KOPT-K1 (cell line): ENCODE data around the gene HS6ST1.

Experiments
- H3K27ac ChIP-seq: fragments of 200-600 bp; sonication (generic); 2 replicates; pipeline ENCODE4 v1.5.1; 2016; ENCODE audit warnings: antibody characterized with exemption, mild to moderate bottlenecking, low read depth, low read length; ENCODE audit not compliant: poor library complexity, severe bottlenecking
- H3K36me3 ChIP-seq: fragments of 200-600 bp; sonication (generic); 2 replicates; pipeline ENCODE4 v1.5.1; 2017; ENCODE audit warnings: antibody characterized with exemption, mild to moderate bottlenecking, low read length, moderate library complexity; ENCODE audit not compliant: insufficient read depth
- H3K9me3 ChIP-seq: fragments of 200-600 bp; sonication (generic); 2 replicates; pipeline ENCODE4 v1.5.1; 2017; ENCODE audit warnings: antibody characterized with exemption, low read length, mild to moderate bottlenecking; ENCODE audit not compliant: insufficient read depth, poor library complexity, severe bottlenecking

HS6ST1 gene

GRCh38 chr2:128303095-128303791 lies 15.4 kb downstream of the HS6ST1 start:
- no peak overlapping the region for H3K27ac ChIP-seq
- peaks cover 100% of the 10 kb centered on the region for H3K36me3 ChIP-seq
- no peaks in the 10 kb centered on the region for H3K9me3 ChIP-seq

DNA sequence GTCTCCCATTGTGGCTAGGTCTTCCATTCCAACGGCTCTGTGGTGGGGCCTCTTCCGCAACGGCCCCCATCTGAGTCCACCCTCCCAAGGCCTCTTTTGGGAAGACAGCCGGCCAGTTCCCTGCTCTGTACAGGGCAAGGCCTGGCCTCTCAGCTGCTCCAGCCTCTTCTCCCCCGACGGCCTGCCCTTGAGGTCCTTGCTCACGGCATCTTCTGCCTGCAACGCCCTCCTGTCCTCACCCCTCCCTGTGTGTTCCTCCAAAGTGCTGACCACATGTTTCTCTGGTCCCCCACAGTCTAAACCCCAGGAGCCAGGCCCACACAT lies 16.0 kb downstream of the HS6ST1 start:
- no peak overlapping the region for H3K27ac ChIP-seq
- peaks cover 100% of the 10 kb centered on the region for H3K36me3 ChIP-seq
- no peaks in the 10 kb centered on the region for H3K9me3 ChIP-seq

DNA sequence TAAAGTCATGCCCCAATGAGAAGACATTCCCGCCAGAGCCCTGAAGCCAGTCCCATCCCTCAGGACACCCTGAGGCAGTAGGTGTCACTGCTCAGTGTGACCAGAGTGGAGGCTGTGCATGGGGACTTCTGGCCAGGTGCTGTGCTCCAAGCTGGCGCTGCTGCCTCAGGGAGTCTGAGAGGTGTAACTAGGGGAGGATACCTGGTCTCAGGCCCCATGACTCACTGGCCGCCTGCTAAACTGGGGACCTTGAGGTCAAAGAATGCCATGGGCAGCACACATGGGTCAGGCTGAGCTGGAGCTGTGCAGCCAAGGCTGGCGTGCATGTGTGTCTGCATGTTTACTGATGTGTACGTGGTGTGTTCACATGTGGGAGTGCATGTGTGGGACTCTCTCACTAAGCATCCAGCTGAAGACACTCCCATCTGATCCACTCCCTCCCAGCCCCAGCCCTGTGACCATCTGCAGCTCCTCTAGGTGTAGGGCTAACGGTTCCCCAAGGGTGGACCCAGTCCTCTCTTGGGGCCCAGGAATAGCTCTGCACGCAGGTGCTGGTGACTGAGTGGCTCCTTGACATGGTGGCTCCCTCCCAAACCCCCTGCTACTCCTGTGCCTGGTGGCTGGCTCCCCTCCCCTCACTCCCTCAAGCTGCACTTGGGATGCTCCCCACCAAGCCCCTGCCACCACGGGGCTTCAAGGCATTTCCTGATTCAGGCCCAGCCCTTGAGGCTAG lies 16.5 kb downstream of the HS6ST1 start:
- H3K27ac ChIP-seq, result no peak overlapping the region
- H3K36me3 ChIP-seq, result peaks cover 100% of the 10 kb centered on the region

GRCh38 chr2:128301501-128301966 lies 17.1 kb downstream of the HS6ST1 start:
- Histone ChIP-seq H3K36me3 (peaks cover 100% of the 10 kb centered on the region), H3K27ac (no peak overlapping the region), H3K9me3 (no peaks in the 10 kb centered on the region)

More for the DNA sequence above, 16.5 kb downstream of the HS6ST1 start:
- H3K9me3 ChIP-seq, result no peaks in the 10 kb centered on the region

- Histone ChIP-seq H3K27ac (no peak overlapping the region), H3K9me3 (no peaks in the 10 kb centered on the region), H3K36me3 (peaks cover 100% of the 10 kb centered on the region)
Observed at GRCh38 chr2:128301021-128301420, 17.6 kb downstream of the HS6ST1 start.

DNA sequence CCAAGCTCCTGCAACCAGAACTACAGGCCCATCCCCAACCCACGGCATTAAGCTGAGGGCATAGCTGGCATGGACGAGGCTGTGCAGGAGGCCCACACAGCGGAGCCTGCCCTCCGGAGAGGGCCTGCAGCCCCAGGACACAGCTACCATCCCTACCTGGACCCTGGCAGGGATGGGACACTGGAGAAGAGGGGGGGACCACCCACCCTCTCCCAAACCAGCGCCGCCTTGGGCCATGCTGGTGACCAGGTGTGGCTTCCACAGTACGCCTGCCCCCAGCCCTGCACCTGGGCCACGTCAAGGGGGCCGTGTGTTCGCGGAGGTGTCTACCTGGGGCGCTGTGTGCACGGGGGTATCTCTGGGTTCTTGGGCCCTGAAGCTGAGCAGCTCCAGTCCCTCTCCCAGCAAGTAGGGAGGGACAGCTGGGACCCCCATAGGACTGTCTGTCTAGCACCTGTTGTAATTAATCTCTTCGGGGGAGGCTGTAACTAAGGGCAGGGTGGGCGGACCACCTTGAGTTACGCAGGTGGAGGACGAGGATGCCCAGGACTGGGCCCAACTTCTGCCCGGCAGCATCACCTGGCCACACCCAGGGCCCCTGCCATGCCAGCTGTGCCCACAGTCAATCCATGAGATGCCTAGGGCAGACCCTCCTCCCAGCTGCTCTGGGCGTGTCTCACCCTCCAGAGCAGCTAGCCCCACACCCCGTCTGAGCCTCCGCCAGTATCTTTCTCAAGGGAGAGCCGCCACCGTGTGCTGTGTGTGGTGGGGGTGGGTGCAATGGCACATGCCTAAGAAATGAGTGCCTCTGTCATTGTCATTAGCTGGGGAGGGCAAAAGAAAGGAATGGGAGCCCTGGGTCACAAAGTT lies 18.3 kb downstream of the HS6ST1 start:
- Histone ChIP-seq H3K9me3 (no peaks in the 10 kb centered on the region), H3K27ac (no peak overlapping the region), H3K36me3 (peaks cover 100% of the 10 kb centered on the region)

DNA sequence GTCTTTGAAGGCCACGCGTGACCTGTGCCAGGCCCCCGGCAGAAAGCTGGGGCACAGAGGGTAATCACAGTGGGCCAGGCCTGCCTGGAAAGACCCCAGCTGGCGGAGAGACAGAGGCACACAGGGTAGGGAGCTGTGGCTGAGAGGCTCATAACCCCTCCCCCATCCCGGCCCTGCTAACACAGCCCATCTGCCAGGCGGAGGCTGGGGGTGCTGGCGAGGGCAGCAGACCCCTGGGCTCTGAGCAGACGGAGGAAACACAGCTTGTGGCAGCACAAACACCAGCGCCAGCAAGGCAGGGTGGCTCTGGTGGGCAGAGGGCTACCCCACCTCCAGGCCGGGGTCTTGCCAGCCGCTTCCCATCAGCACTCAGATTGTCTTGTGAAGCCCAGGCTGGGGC lies 19.0 kb downstream of the HS6ST1 start:
- H3K9me3 ChIP-seq, result no peaks in the 10 kb centered on the region
- peaks cover 100% of the 10 kb centered on the region for H3K36me3 ChIP-seq
- H3K27ac ChIP-seq, result no peak overlapping the region

DNA sequence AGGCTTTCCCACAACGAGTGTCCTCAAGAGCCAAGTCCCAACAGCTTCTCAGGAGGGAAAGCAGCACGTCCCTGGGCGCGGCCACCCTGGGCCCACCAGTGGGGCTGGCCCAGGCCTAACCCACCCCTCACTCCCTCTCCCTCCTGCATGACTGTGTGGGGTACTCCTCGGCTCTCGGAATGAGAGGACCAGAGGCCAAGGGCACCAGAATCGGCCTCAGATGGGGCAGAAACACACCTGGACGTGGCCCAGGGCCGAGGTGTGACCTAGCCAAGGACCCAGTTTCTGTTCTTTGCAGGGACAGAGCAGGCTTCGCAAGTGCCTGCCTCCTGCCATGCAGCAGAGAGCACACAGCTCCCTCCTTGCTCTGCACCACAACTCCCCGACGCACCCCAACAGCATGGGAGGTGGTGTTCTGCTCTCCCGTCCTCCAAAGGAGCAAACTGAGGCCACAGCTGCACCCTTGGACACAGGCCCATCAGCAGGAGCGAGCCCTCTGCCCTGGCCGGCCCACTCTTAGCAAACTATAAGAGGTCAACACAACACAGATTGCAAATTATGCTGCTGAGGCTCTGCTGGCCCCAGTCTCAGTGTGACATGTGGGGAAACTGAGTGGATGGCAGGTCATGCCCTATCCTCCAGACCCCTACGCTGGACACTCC lies 19.7 kb downstream of the HS6ST1 start:
- Histone ChIP-seq H3K27ac (no peak overlapping the region), H3K9me3 (no peaks in the 10 kb centered on the region), H3K36me3 (peaks cover 100% of the 10 kb centered on the region)

DNA sequence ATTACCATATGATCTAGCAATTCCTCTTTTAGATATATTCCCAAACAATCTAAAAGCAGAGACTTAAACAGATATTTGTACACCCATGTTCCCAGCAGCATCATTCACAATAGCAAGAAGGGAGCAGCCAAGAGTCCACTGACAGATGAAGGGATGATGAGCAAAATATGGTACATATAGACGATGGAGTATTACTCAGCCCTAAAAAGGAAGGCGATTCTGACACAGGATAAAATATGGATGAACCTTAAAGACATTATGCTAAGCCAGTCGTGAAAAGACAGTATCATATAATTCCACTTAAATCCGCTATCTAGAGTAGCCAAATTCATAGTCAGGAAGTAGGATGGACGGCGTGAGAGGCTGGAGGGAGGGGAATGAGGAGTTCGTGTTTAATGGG lies 20.4 kb downstream of the HS6ST1 start:
- H3K27ac ChIP-seq, result no peak overlapping the region
- H3K9me3 ChIP-seq, result no peaks in the 10 kb centered on the region
- H3K36me3 ChIP-seq, result peaks cover 100% of the 10 kb centered on the region

GRCh38 chr2:128293870-128294455 lies 24.7 kb downstream of the HS6ST1 start:
- no peaks in the 10 kb centered on the region for H3K9me3 ChIP-seq
- H3K36me3 ChIP-seq, result peaks cover 98% of the 10 kb centered on the region
- H3K27ac ChIP-seq, result no peak overlapping the region

DNA sequence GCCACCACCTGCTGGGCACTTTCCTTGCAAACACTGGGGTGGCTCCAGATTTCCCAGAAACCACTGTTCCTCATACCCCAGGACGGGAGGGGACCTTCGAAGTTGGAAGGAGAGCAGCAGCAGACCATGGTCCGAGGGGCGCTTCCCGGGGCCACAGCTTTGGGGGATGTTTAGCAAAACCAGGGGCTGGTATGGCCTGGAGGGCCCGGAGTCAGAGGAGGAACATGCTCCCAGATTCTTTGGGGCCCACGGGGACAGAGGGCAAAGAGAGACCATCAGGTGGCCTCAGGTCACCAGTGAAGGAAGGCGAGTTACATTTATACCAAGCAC lies 25.3 kb downstream of the HS6ST1 start:
- Histone ChIP-seq H3K9me3 (no peaks in the 10 kb centered on the region), H3K27ac (no peak overlapping the region), H3K36me3 (peaks cover 98% of the 10 kb centered on the region)

DNA sequence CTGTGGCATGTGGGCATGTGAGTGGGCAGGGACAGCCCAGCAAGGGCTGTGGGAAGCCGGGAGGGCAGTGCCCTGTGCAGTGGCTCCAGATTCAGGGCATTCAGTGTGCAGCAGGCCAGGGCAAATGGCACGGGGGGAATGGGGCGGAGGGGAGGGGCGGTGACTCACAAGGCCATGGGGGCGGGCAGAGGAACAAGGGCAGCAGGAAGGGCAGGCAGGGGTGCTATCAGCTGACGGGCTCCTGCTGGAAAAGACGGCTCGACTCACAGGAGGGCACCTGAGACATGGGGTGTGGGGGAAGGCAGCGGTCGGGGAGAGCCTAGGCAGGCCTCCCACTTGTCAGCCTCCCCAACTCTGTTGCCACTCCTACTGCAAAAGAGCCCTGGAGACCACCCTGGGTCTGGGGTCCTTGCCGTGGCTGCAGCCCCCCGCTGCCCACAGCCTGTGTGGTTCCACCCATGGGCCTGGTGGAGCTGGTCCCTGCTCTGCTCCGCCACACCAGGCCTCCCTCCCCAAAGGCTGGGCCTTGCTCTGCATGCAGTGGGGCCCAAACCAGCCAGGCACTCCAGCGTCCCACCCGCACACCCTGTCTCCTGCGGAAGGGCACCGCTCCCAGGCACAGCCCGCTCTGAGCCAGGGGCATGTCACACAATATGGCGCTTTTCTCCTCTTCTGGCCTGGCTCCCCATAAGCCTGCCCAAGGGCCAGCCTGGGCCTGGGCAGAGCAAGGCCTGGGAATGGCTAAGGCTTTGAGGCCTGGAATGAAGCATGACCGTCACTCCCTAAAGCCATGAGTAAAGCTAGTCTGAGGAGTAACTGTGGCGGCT lies 25.9 kb downstream of the HS6ST1 start:
- Histone ChIP-seq H3K36me3 (peaks cover 98% of the 10 kb centered on the region), H3K9me3 (no peaks in the 10 kb centered on the region), H3K27ac (no peak overlapping the region)

DNA sequence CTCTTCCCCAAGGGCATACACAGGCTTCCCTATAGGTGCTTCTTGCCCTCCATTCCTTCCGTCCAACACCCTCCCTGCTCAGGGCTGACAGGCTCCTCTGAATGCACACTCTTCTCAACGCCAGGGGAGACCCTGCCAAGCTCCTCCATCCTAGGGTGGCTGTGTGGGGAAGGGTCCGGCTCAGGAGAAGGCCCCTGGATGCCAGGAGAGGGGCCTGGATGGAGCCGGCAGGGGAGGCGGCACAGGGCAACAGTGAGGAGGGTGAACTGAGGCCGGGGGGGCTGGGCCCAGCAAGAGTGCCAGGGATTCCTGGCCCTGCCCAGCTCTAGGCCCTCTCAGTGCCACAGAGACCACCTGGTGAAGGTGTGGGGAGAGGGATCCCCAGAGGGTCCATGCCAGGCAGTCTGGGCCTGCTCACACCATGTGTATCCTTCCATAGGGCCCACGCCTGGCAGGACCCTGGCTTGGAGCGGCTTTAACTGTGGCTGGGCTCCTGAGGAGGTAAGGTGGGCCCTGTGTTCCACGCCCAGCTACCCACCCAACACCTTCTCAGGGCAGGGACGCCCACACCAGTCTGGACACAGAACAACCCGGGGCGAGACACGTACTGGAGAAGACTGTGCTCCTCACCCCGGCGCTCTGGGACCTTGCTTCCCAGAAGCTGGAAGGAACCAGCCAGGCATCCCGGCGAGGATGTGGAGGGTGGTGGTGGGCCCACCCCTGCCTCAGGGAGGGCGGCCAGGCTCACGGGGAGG lies 26.6 kb downstream of the HS6ST1 start:
- Histone ChIP-seq H3K36me3 (peaks cover 98% of the 10 kb centered on the region), H3K9me3 (no peaks in the 10 kb centered on the region), H3K27ac (no peak overlapping the region)
